Measurements from ENCODE around the gene BPHL. TPM values are rescaled to one million over a fixed set of nuclear protein-coding genes. Genes with fewer than 3 reads are reported as not detected.
"Not testable (repeated sequence)": the region's sequence is repeated elsewhere in the genome, so short reads cannot be mapped to it uniquely, and the experiment has no call there.

Gene BPHL
- polyA plus RNA-seq, 1 of the 3 experiments (the other 2 are of a cell fraction), result 21.7 TPM

GRCh38 chr6:3156184-3157130, 37.9 kb downstream of the BPHL start:
- not testable (repeated sequence) for H3K9me2 ChIP-seq; H3K4me1 ChIP-seq (ENCODE audit: control insufficient read depth in 1 of 2, insufficient read depth in 2 of 2, low read depth in 1 of 2, low read length in 1 of 2); H3K27me3 ChIP-seq (ENCODE audit: insufficient read depth); H3K9me3 ChIP-seq
- Histone ChIP-seq H3K9ac (peak overlapping the region; percentile 99), H3K36me3 (replicated peaks in 1 of 2; ENCODE audit: control insufficient read depth in 1 of 2, insufficient read depth in 2 of 2, low read length in 1 of 2) (peaks cover 20 to 25% of the 10 kb centered on the region in 2 experiments), H3K4me2 (peak overlapping the region; percentile 98), H3K4me3 (ENCODE audit: low read depth in 2 of 2, low read length in 1 of 2) (peak overlapping the region; percentile 87 to 95), H4K20me1 (ENCODE audit: insufficient read depth) (peaks cover 18% of the 10 kb centered on the region), H3K27ac (ENCODE audit: low read depth in 2 of 2, low read length in 1 of 2) (peak overlapping the region; percentile 30 to 53; a peak in 2 of 4 replicates), H3K79me2 (ENCODE audit: insufficient read depth) (peaks cover 33% of the 10 kb centered on the region), H2AFZ (ENCODE audit: low read depth) (peak overlapping the region; percentile 65; the same call in 1 of the 2 replicates), H3F3A (replicated peaks; ENCODE audit: insufficient read depth) (peaks cover 34% of the 10 kb centered on the region)
- peak; percentile 74 for DNase-seq
- POLR2A ChIA-PET, result interaction anchor here (0.9 to 3.4 kb wide), 10 partner anchors 9 to 98 kb away, joined by 3 to 38 read pairs (median 6); partner anchors contain the start of gene TUBB2B
- TF ChIP-seq, protein P1, sequence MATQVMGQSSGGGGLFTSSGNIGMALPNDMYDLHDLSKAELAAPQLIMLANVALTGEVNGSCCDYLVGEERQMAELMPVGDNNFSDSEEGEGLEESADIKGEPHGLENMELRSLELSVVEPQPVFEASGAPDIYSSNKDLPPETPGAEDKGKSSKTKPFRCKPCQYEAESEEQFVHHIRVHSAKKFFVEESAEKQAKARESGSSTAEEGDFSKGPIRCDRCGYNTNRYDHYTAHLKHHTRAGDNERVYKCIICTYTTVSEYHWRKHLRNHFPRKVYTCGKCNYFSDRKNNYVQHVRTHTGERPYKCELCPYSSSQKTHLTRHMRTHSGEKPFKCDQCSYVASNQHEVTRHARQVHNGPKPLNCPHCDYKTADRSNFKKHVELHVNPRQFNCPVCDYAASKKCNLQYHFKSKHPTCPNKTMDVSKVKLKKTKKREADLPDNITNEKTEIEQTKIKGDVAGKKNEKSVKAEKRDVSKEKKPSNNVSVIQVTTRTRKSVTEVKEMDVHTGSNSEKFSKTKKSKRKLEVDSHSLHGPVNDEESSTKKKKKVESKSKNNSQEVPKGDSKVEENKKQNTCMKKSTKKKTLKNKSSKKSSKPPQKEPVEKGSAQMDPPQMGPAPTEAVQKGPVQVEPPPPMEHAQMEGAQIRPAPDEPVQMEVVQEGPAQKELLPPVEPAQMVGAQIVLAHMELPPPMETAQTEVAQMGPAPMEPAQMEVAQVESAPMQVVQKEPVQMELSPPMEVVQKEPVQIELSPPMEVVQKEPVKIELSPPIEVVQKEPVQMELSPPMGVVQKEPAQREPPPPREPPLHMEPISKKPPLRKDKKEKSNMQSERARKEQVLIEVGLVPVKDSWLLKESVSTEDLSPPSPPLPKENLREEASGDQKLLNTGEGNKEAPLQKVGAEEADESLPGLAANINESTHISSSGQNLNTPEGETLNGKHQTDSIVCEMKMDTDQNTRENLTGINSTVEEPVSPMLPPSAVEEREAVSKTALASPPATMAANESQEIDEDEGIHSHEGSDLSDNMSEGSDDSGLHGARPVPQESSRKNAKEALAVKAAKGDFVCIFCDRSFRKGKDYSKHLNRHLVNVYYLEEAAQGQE (IDR thresholded peaks at IDR 0.05; ENCODE audit: low read depth, low read length), result 0 out of 2 replicates have a peak, but pooled peaks have one; percentile 24
- CTCF ChIA-PET, result interaction anchor here (0.6 to 2.0 kb wide), 11 partner anchors 8 to 95 kb away, joined by 3 to 10 read pairs (median 3); no protein-coding TSS in a partner anchor
- 10% methylated on average over 13 of the region's 32 CpGs for WGBS (ENCODE audit: low lambda C conversion rate)

DNA sequence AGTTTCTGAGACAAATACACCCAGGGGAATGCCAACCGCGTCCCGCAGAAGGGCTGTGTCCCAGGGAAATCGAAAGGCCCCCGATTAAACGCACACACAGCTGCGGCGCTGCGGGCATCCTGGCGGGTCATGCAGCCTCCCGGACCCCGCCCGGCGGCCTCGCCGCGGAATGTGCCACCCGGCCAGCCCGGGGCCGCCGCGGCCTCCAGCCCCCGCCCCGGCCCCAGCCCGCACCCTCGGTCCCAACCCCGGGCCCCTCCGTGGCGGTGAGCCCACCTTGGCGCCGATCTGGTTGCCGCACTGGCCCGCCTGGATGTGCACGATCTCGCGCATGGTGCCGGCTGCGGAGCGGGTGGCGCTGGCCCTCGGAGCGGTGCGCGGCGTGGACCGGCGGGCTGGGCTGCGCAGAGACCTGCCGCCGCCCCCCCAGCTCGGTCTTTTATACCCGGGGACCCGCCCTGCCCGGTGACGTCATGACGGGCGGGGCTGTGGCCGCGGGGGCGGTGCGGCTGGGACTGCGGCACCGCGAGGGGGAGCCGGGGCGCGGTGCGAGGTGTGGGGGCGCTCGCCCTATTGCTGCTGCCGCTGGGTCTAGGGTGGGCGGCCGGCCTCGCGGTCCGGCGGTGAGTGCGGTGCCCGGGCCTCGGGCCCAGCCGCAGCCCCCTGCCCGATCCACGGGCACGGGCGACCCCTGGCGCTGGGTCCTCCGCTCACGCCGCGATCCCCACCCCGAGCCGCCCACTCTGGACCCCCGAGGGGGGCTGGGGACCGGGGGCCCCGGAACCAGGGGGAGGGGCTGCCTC, 38.8 kb downstream of the BPHL start, which contains the start of gene TUBB2A:
Gene TUBB2A (minus strand): TSS at position 414 of the 803 bp plus-strand sequence. CDS start 81 bp downstream, at position 333.
- Histone ChIP-seq H3K4me1 (ENCODE audit: control insufficient read depth in 1 of 2, insufficient read depth in 2 of 2, low read depth in 1 of 2, low read length in 1 of 2) (peaks cover 5 to 8% of the 10 kb centered on the region in 2 experiments; a peak in 1 of 4 replicates), H3K9ac (peak within 1 kb of the TSS; percentile 99), H3F3A (replicated peaks; ENCODE audit: insufficient read depth) (peaks cover 39% of the 10 kb centered on the region), H4K20me1 (ENCODE audit: insufficient read depth) (peaks cover 18% of the 10 kb centered on the region), H3K79me2 (ENCODE audit: insufficient read depth) (peaks cover 33% of the 10 kb centered on the region), H3K27me3 (ENCODE audit: insufficient read depth) (no peaks in the 10 kb centered on the region), H3K36me3 (replicated peaks in 1 of 2; ENCODE audit: control insufficient read depth in 1 of 2, insufficient read depth in 2 of 2, low read length in 1 of 2) (peaks cover 20 to 24% of the 10 kb centered on the region in 2 experiments), H3K9me3 (no peaks in the 10 kb centered on the region), H3K9me2 (no peaks in the 10 kb centered on the region), H3K4me2 (peak within 1 kb of the TSS; percentile 98), H2AFZ (ENCODE audit: low read depth) (peak within 1 kb of the TSS; percentile 70), H3K4me3 (ENCODE audit: low read depth in 2 of 2, low read length in 1 of 2) (peak within 1 kb of the TSS; percentile 87 to 95), H3K27ac (ENCODE audit: low read depth in 2 of 2, low read length in 1 of 2) (peak within 1 kb of the TSS; percentile 72 to 74; a peak in 3 of 4 replicates)
- WGBS (ENCODE audit: low lambda C conversion rate), result under 1% methylated on average over 24 of the region's 95 CpGs
- CTCF ChIA-PET, result interaction anchor here (0.6 to 2.0 kb wide), 11 partner anchors 9 to 94 kb away, joined by 3 to 10 read pairs (median 3); no protein-coding TSS in a partner anchor
- POLR2A ChIA-PET, result interaction anchor here (0.9 to 3.4 kb wide), 9 partner anchors 8 to 97 kb away, joined by 3 to 38 read pairs (median 6); partner anchors contain the start of gene TUBB2B
- DNase-seq, result peak; percentile 98
- no peak; the same call in 1 of the 2 replicates for TF ChIP-seq RAD21 (IDR thresholded peaks at IDR 0.05; ENCODE audit: low read length)
- TF ChIP-seq MEF2A (IDR thresholded peaks at IDR 0.05; ENCODE audit: borderline replicate concordance, low read depth), result no peak
- TF ChIP-seq RXRA (IDR thresholded peaks at IDR 0.05; ENCODE audit: borderline replicate concordance, low read depth), result no peak
- no peak for TF ChIP-seq FOXM1 (IDR thresholded peaks at IDR 0.05; ENCODE audit: low read depth)
- no peak for TF ChIP-seq GABPA (IDR thresholded peaks at IDR 0.05; ENCODE audit: low read depth)
- no peak for TF ChIP-seq CHD2 (IDR thresholded peaks at IDR 0.05; ENCODE audit: low read length, partially characterized antibody)
- TF ChIP-seq MAX (IDR thresholded peaks at IDR 0.05; ENCODE audit: low read depth), result peak; percentile 38; the same call in 1 of the 2 replicates
- 0 out of 2 replicates have a peak, but pooled peaks have one; percentile 19 for TF ChIP-seq YY1 (IDR thresholded peaks at IDR 0.05; ENCODE audit: low read depth)
- 0 out of 2 replicates have a peak, but pooled peaks have one; percentile 40 for TF ChIP-seq SIN3A (IDR thresholded peaks at IDR 0.05; ENCODE audit: borderline replicate concordance, low read depth, low read length)
- peak; percentile 42; the same call in 1 of the 2 replicates for TF ChIP-seq NRF1 (IDR thresholded peaks at IDR 0.05; ENCODE audit: low read depth, low read length)
- no peak for TF ChIP-seq ZBTB33 (IDR thresholded peaks at IDR 0.05; ENCODE audit: borderline replicate concordance, low read depth)
- TF ChIP-seq TCF12 (IDR thresholded peaks at IDR 0.05), result no peak

Measured in SK-N-SH (cell line).